ENCODE data around the gene GALNT18. TPM values are rescaled to one million over a fixed set of nuclear protein-coding genes. Genes with fewer than 3 reads are reported as not detected.
A peak's percentile ranks its signal among the peaks of the same experiment; 100 is the strongest.

Gene GALNT18
- total RNA-seq, 2 experiments from 2014 or later: 0.69 to 0.71 TPM

GRCh38 chr11:11338304-11338703 is 283.5 kb downstream of the GALNT18 start:
- DNase-seq: no peak
- peaks cover 1% of the 10 kb centered on the region for H3K27me3 Mint-ChIP-seq
- POLR2A ChIA-PET: no interaction called here
- H3K9me3 Mint-ChIP-seq: no peaks in the 10 kb centered on the region
- no peak overlapping the region for H3K4me3 Mint-ChIP-seq
- H3K4me1 Mint-ChIP-seq: peaks cover 2% of the 10 kb centered on the region
- CTCF ChIA-PET: no interaction called here
- no peaks in the 10 kb centered on the region for H3K36me3 Mint-ChIP-seq (ENCODE audit: low read depth)
- H3K27ac Mint-ChIP-seq: no peak overlapping the region

GRCh38 chr11:11336664-11337063 is 285.1 kb downstream of the GALNT18 start:
- Mint-ChIP-seq H3K36me3 (ENCODE audit: low read depth) (no peaks in the 10 kb centered on the region), H3K4me1 (peaks cover 2% of the 10 kb centered on the region), H3K9me3 (no peaks in the 10 kb centered on the region), H3K4me3 (no peak overlapping the region), H3K27me3 (no peaks in the 10 kb centered on the region), H3K27ac (no peak overlapping the region)
- no peak for DNase-seq
- POLR2A ChIA-PET: interaction anchor here (0.7 kb wide), 1 partner anchor 127 kb away, joined by 3 read pairs; no protein-coding TSS in a partner anchor
- CTCF ChIA-PET: no interaction called here

- CTCF ChIA-PET: no interaction called here
- H3K27me3 Mint-ChIP-seq: no peaks in the 10 kb centered on the region
- no peaks in the 10 kb centered on the region for H3K9me3 Mint-ChIP-seq
- H3K27ac Mint-ChIP-seq: no peak overlapping the region
- no peaks in the 10 kb centered on the region for H3K36me3 Mint-ChIP-seq (ENCODE audit: low read depth)
- no peak overlapping the region for H3K4me3 Mint-ChIP-seq
- no peak for DNase-seq
- POLR2A ChIA-PET: no interaction called here
- peaks cover 2% of the 10 kb centered on the region for H3K4me1 Mint-ChIP-seq
These were observed 286.8 kb downstream of the GALNT18 start for GRCh38 chr11:11335043-11335442.

- H3K27me3 Mint-ChIP-seq: no peaks in the 10 kb centered on the region
- no peak overlapping the region for H3K27ac Mint-ChIP-seq
- H3K4me1 Mint-ChIP-seq: peaks cover 2% of the 10 kb centered on the region
- ChIA-PET CTCF (no interaction called here), POLR2A (no interaction called here)
- H3K4me3 Mint-ChIP-seq: no peak overlapping the region
- no peaks in the 10 kb centered on the region for H3K36me3 Mint-ChIP-seq (ENCODE audit: low read depth)
- no peak for DNase-seq
- H3K9me3 Mint-ChIP-seq: no peaks in the 10 kb centered on the region
These were observed 287.2 kb downstream of the GALNT18 start for GRCh38 chr11:11334607-11335006.

GRCh38 chr11:11332141-11332710 is 289.6 kb downstream of the GALNT18 start:
- H3K27ac Mint-ChIP-seq: no peak overlapping the region
- no peak for DNase-seq
- no peaks in the 10 kb centered on the region for H3K9me3 Mint-ChIP-seq
- no peaks in the 10 kb centered on the region for H3K36me3 Mint-ChIP-seq (ENCODE audit: low read depth)
- CTCF ChIA-PET: interaction anchor here (1.4 kb wide), 1 partner anchor 14 kb away, joined by 5 read pairs; no protein-coding TSS in a partner anchor
- POLR2A ChIA-PET: no interaction called here
- H3K4me1 Mint-ChIP-seq: peaks cover 2% of the 10 kb centered on the region
- H3K4me3 Mint-ChIP-seq: no peak overlapping the region
- H3K27me3 Mint-ChIP-seq: no peaks in the 10 kb centered on the region

- no peaks in the 10 kb centered on the region for H3K9me3 Mint-ChIP-seq
- ChIA-PET POLR2A (interaction anchor here (0.6 kb wide), 1 partner anchor 244 kb away, joined by 3 read pairs; no protein-coding TSS in a partner anchor), CTCF (interaction anchor here (0.6 to 1.2 kb wide), 2 partner anchors 38 to 365 kb away, joined by 3 read pairs; no protein-coding TSS in a partner anchor)
- H3K4me3 Mint-ChIP-seq: no peak overlapping the region
- no peak overlapping the region for H3K27ac Mint-ChIP-seq
- no peaks in the 10 kb centered on the region for H3K27me3 Mint-ChIP-seq
- H3K4me1 Mint-ChIP-seq: no peaks in the 10 kb centered on the region
- no peaks in the 10 kb centered on the region for H3K36me3 Mint-ChIP-seq (ENCODE audit: low read depth)
- DNase-seq: no peak
These were observed 292.6 kb downstream of the GALNT18 start for GRCh38 chr11:11329062-11329806.

DNA sequence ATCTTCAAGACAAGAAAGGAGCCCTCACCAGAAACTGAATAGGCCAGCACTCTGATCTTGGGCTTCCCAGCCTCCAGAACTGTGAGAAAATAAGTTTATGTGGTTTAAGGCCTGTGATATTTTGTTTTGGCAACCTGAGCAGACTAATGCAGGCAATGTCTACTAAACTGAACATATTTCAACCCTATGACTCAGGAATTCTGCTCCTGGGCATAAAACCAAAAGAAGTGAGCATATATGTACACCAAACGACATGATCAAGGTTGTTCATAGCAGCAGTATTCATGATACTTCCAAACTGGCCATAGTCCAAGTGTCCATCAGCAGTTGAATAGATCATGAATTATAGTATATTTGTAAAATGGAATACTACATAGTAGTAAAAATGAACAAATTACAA is 297.7 kb downstream of the GALNT18 start:
- no peak overlapping the region for H3K27ac Mint-ChIP-seq
- no peak overlapping the region for H3K4me3 Mint-ChIP-seq
- no peak for DNase-seq
- peaks cover 3% of the 10 kb centered on the region for H3K9me3 Mint-ChIP-seq
- H3K27me3 Mint-ChIP-seq: no peaks in the 10 kb centered on the region
- ChIA-PET CTCF (no interaction called here), POLR2A (no interaction called here)
- H3K4me1 Mint-ChIP-seq: no peaks in the 10 kb centered on the region
- no peaks in the 10 kb centered on the region for H3K36me3 Mint-ChIP-seq (ENCODE audit: low read depth)

DNA sequence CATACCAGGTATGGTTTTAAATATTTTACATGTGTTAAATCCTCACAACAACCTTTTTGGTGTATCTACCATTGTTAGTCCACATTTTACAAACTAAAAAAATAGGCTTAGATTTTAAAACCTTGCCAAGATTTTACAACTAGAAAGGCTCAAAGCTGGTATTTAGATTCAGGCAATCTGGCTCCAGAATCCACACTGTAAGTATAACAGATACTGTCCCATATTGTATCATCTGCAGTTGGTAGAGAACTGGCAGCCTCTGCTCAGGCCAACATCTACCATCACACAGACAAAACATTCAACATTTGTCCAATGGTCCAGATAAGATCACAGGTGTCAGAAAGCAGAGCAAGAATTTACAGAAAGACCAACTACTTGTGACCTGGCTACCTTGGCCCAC is 299.7 kb downstream of the GALNT18 start:
- Mint-ChIP-seq H3K9me3 (peaks cover 3% of the 10 kb centered on the region), H3K36me3 (ENCODE audit: low read depth) (no peaks in the 10 kb centered on the region), H3K27ac (no peak overlapping the region), H3K27me3 (no peaks in the 10 kb centered on the region), H3K4me3 (no peak overlapping the region), H3K4me1 (no peaks in the 10 kb centered on the region)
- CTCF ChIA-PET: no interaction called here
- POLR2A ChIA-PET: no interaction called here
- DNase-seq: no peak

DNA sequence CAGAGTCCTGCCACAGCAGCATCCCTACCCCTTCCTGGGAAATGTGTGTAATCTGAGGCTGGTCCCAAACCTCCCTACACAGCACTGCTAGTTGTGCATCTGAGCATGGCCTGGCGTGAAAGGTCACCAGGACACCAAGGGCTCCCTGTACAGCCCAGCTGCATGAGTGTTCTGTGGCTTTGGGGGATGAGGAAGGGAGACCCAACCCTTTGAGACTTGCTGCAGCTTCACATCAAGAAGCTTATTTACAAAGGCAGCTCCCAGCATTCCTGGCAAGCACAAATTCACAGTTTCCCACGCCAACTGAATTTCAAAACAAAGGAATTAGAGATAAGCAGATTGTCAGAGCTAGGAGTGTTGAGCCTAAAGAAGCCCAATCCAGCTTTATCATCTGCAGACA is 301.0 kb downstream of the GALNT18 start:
- ChIA-PET POLR2A (no interaction called here), CTCF (no interaction called here)
- Mint-ChIP-seq H3K4me3 (no peak overlapping the region), H3K27ac (no peak overlapping the region), H3K27me3 (no peaks in the 10 kb centered on the region), H3K9me3 (peaks cover 3% of the 10 kb centered on the region), H3K4me1 (no peaks in the 10 kb centered on the region), H3K36me3 (ENCODE audit: low read depth) (no peaks in the 10 kb centered on the region)
- no peak for DNase-seq

- peaks cover 3% of the 10 kb centered on the region for H3K9me3 Mint-ChIP-seq
- CTCF ChIA-PET: no interaction called here
- DNase-seq: no peak
- no peaks in the 10 kb centered on the region for H3K4me1 Mint-ChIP-seq
- no peaks in the 10 kb centered on the region for H3K36me3 Mint-ChIP-seq (ENCODE audit: low read depth)
- POLR2A ChIA-PET: no interaction called here
- H3K27ac Mint-ChIP-seq: no peak overlapping the region
- H3K4me3 Mint-ChIP-seq: no peak overlapping the region
- H3K27me3 Mint-ChIP-seq: no peaks in the 10 kb centered on the region
These were observed 302.8 kb downstream of the GALNT18 start for GRCh38 chr11:11318961-11319360.

DNA sequence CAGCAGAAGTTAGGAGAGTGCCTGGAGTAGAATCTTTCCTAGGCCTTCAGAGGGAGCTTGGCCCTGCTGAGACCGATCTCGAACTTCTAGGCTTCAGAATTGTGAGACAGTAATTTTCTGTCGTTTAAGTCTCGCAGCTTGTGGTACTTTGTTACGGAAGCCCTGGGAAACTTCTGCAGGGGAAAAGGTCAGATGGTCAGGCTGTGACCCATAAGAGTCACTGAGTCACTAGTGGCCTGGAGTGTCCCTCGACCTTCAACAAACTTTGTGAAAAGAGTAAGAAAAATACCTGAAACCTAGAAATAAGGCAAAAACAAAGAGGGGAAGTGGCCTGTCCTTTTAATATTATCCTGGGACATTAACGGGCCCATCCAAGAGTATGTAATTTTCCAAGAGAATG is 303.3 kb downstream of the GALNT18 start:
- no peaks in the 10 kb centered on the region for H3K36me3 Mint-ChIP-seq (ENCODE audit: low read depth)
- ChIA-PET POLR2A (no interaction called here), CTCF (no interaction called here)

DNA sequence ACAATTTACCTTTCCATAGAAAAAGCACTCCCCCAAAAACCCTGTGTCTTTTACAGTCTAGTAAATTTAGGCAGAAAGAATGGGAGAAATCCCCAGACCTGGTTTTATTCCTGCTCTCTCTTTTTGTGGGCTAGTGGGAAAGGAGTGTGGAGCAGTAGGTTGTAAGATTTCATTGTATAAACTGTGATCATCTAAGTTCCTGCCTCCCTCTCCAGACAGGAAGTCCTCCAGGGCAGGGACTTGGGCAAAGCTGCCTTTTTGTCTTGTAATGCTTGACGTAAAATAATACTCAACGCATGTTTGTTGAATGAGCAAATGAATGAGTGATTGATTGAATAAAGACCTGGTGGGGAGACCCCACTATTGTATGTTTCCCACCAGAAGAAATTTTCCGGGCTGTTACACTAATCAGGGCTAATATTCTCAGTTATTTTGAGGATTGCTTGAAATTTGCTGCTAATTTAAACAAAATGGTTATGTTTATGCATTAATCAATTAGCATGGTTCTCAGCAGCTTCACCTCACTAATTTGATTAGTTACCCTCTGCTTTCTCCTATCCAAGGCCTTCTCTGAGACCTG is 305.1 kb downstream of the GALNT18 start:
- H3K27ac Mint-ChIP-seq: no peak overlapping the region
- ChIA-PET CTCF (no interaction called here), POLR2A (no interaction called here)
- H3K27me3 Mint-ChIP-seq: no peaks in the 10 kb centered on the region
- H3K36me3 Mint-ChIP-seq (ENCODE audit: low read depth): no peaks in the 10 kb centered on the region
- no peaks in the 10 kb centered on the region for H3K9me3 Mint-ChIP-seq
- no peaks in the 10 kb centered on the region for H3K4me1 Mint-ChIP-seq
- H3K4me3 Mint-ChIP-seq: no peak overlapping the region
- no peak for DNase-seq

More for the DNA sequence above, 303.3 kb downstream of the GALNT18 start:
- H3K4me3 Mint-ChIP-seq: no peak overlapping the region
- H3K27me3 Mint-ChIP-seq: no peaks in the 10 kb centered on the region
- H3K27ac Mint-ChIP-seq: no peak overlapping the region
- peaks cover under 1% of the 10 kb centered on the region for H3K9me3 Mint-ChIP-seq
- no peaks in the 10 kb centered on the region for H3K4me1 Mint-ChIP-seq
- DNase-seq: no peak

DNA sequence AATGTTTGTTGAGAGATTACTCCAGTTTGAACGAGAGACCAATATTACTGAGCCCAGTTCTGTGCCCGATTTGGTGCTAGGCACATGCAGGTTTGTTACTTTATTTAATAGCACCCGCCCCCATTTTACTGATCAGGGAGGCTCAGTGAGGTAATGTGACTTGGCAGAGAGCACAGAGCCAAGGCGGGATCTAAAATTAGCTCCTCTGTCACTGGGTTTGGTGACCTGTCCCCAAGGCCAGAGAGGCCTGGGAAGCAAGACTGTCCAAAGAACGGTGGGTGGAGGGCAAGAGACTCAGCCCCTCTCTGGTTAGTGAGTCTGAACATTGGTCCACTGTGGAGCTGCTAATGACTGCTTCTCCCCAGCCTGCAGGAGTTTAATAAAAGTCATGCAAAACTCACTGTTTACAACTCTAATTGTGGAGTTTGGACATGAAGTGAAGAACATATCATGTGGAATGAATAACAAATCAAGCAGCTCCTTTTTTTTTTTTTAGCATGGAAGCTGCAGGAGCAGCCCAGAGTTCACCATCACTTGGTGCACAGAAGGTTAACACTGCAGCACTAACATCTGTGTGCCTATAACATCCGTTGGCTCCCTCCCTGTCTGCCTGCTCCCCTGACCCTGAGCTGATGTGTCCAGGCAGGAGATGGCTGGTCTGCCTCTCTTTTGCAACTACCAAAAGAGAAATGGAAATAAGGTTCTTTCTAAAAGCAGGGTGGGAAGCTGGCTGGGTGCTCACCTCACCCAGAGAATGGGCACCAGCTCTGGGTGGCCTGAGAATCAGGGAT is 307.7 kb downstream of the GALNT18 start:
- Mint-ChIP-seq H3K9me3 (peaks cover 9% of the 10 kb centered on the region), H3K27ac (peak overlapping the region; percentile 17), H3K4me1 (peaks cover 8% of the 10 kb centered on the region), H3K4me3 (no peak overlapping the region), H3K27me3 (no peaks in the 10 kb centered on the region), H3K36me3 (ENCODE audit: low read depth) (peaks cover 3% of the 10 kb centered on the region)
- DNase-seq: no peak
- ChIA-PET CTCF (interaction anchor here (0.6 to 1.5 kb wide), 3 partner anchors 13 to 277 kb away, joined by 3 read pairs; no protein-coding TSS in a partner anchor), POLR2A (interaction anchor here (0.5 kb wide), 1 partner anchor 1852 kb away, joined by 4 read pairs; no protein-coding TSS in a partner anchor)
